A673 (cell line): ENCODE data around the gene COPS4.

Experiments
- EZH2 ChIP-seq: fragments of 200-600 bp; sonication (generic); IDR thresholded peaks from 2 replicates; pipeline ENCODE4 v1.6.1; 2017; ENCODE audit warnings: borderline replicate concordance, low read depth, mild to moderate bottlenecking, mixed read lengths, antibody characterized with exemption, low read length; ENCODE audit not compliant: poor library complexity, severe bottlenecking
- TF ChIP-seq, protein P1 (sequence below): fragments of 300-800, 200-600 bp; sonication (generic); conservative IDR thresholded peaks from 2 replicates; pipeline ENCODE4 v1.5.1; 2017; ENCODE audit warnings: low read depth, mild to moderate bottlenecking, antibody characterized with exemption, low read length, moderate library complexity, mixed read lengths

DNA sequence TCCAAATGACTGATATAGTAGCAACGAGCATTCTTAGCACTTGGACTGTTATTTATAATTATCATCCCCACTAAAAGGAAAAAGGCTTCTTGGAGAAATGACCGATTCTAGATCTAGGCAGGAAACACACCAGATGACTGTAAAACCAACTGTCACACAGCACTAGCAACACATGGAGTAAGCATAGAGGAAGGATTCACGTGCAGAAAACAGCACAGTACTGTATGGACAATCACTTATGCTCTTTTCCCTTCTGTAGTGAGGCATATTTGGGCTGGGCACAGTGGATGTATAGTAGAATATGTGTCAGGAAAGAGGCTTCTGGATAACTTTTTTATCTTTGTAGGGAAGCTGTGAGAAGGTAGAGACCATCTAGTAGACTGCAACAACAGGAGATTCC, 6.0 kb upstream of the COPS4 start:
- TF ChIP-seq, protein P1, sequence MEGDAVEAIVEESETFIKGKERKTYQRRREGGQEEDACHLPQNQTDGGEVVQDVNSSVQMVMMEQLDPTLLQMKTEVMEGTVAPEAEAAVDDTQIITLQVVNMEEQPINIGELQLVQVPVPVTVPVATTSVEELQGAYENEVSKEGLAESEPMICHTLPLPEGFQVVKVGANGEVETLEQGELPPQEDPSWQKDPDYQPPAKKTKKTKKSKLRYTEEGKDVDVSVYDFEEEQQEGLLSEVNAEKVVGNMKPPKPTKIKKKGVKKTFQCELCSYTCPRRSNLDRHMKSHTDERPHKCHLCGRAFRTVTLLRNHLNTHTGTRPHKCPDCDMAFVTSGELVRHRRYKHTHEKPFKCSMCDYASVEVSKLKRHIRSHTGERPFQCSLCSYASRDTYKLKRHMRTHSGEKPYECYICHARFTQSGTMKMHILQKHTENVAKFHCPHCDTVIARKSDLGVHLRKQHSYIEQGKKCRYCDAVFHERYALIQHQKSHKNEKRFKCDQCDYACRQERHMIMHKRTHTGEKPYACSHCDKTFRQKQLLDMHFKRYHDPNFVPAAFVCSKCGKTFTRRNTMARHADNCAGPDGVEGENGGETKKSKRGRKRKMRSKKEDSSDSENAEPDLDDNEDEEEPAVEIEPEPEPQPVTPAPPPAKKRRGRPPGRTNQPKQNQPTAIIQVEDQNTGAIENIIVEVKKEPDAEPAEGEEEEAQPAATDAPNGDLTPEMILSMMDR = no peak
- TF ChIP-seq EZH2 = no peak
